Suprapubic skin (tissue), 4 donors: Measurements from ENCODE around the gene JAK1. TPM values are rescaled to one million over a fixed set of nuclear protein-coding genes. Genes with fewer than 3 reads are reported as not detected.

Experiments used
- DNase-seq, 2 donors: peaks; one replicate each; pipeline ENCODE4 v3.0.0-alpha.2; 2019; ENCODE audit warnings: low spot score in 2 of 2
- H3K27ac ChIP-seq: fragments of 200-600 bp; sonication (generic); one replicate; pipeline ENCODE4 v1.5.1; 2019
- H3K27me3 ChIP-seq: fragments of 200-600 bp; sonication (generic); one replicate; pipeline ENCODE4 v1.5.1; 2019
- H3K36me3 ChIP-seq: fragments of 200-600 bp; sonication (generic); one replicate; pipeline ENCODE4 v1.5.1; 2019
- H3K4me1 ChIP-seq: fragments of 200-600 bp; sonication (generic); one replicate; pipeline ENCODE4 v1.5.1; 2019
- H3K4me3 ChIP-seq: fragments of 200-600 bp; sonication (generic); one replicate; pipeline ENCODE4 v1.5.1; 2019; ENCODE audit warnings: mild to moderate bottlenecking
- H3K9me3 ChIP-seq: fragments of 200-600 bp; sonication (generic); one replicate; pipeline ENCODE4 v1.5.1; 2019
- CTCF ChIP-seq, 2 donors: fragments of 200-600 bp in 1 of 2; fragments of 450-650 bp in 1 of 2; sonication (generic) in 1 of 2; IDR thresholded peaks; one replicate each; pipeline ENCODE4 v1.5.1; 2016 to 2019; ENCODE audit warnings: antibody characterized with exemption in 2 of 2, mild to moderate bottlenecking in 1 of 2, moderate library complexity in 1 of 2
- EP300 ChIP-seq: sonication (generic); formaldehyde crosslinking; IDR thresholded peaks from one replicate; pipeline ENCODE4 v1.6.1; 2017; ENCODE audit warnings: antibody characterized with exemption
- POLR2A ChIP-seq, 2 donors: fragments of 450-650 bp; IDR thresholded peaks; one replicate each; pipeline ENCODE4 v1.6.1; 2017; ENCODE audit warnings: antibody characterized with exemption in 2 of 2, mild to moderate bottlenecking in 2 of 2, moderate library complexity in 2 of 2
- POLR2AphosphoS5 ChIP-seq, 3 donors: sonication (generic); formaldehyde crosslinking; IDR thresholded peaks; one replicate each; pipeline ENCODE4 v1.6.1; 2017; ENCODE audit warnings: antibody characterized with exemption in 3 of 3
- WGBS: methylation state at CpG from one replicate; pipeline ENCODE4 v1.1.5; 2018; 5-methylcytosine and 5-hydroxymethylcytosine counted together
- total RNA-seq, 4 donors: library from RNA; depleted of rRNA; stranded (reverse); fragments of >200 nt; gene quantifications; one replicate each; pipeline ENCODE4 v1.1.0, GENCODE V29; 2016

JAK1 gene
- total RNA-seq, 4 donors from 2014 or later: 99.0 to 169 (median 127) TPM

GRCh38 chr1:64810001-64810400, 156.3 kb downstream of the JAK1 start:
- 83% methylated on average over 1 of the region's 1 CpG for WGBS
- Histone ChIP-seq H3K27me3 (no peaks in the 10 kb centered on the region), H3K4me3 (no peak overlapping the region), H3K4me1 (no peaks in the 10 kb centered on the region), H3K27ac (no peak overlapping the region), H3K36me3 (no peaks in the 10 kb centered on the region), H3K9me3 (no peaks in the 10 kb centered on the region)
- DNase-seq: no peak
- TF ChIP-seq POLR2A (IDR thresholded peaks at IDR 0.05): no peak

- DNase-seq: no peak
- no peak overlapping the region for H3K27ac ChIP-seq
- no peaks in the 10 kb centered on the region for H3K9me3 ChIP-seq
- no peaks in the 10 kb centered on the region for H3K27me3 ChIP-seq
- no peaks in the 10 kb centered on the region for H3K4me1 ChIP-seq
- no peak overlapping the region for H3K4me3 ChIP-seq
- TF ChIP-seq POLR2AphosphoS5 (IDR thresholded peaks at IDR 0.05) (no peak), CTCF (IDR thresholded peaks at IDR 0.05) (no peak), EP300 (no peak), POLR2A (IDR thresholded peaks at IDR 0.05) (no peak)
- H3K36me3 ChIP-seq: no peaks in the 10 kb centered on the region
Observed at GRCh38 chr1:64809309-64809708, 157.0 kb downstream of the JAK1 start.

GRCh38 chr1:64801851-64802523, 164.4 kb downstream of the JAK1 start:
- no peak overlapping the region for H3K4me3 ChIP-seq
- TF ChIP-seq POLR2A (IDR thresholded peaks at IDR 0.05) (no peak), CTCF (IDR thresholded peaks at IDR 0.05) (no peak), POLR2AphosphoS5 (IDR thresholded peaks at IDR 0.05) (no peak), EP300 (no peak)
- no peaks in the 10 kb centered on the region for H3K27me3 ChIP-seq
- DNase-seq: no peak
- H3K4me1 ChIP-seq: no peaks in the 10 kb centered on the region
- WGBS: 95% methylated on average over 6 of the region's 6 CpGs
- H3K27ac ChIP-seq: no peak overlapping the region
- H3K9me3 ChIP-seq: no peaks in the 10 kb centered on the region
- no peaks in the 10 kb centered on the region for H3K36me3 ChIP-seq

GRCh38 chr1:64798872-64799271, 167.5 kb downstream of the JAK1 start:
- H3K9me3 ChIP-seq: no peaks in the 10 kb centered on the region
- H3K4me1 ChIP-seq: no peaks in the 10 kb centered on the region
- H3K36me3 ChIP-seq: no peaks in the 10 kb centered on the region
- TF ChIP-seq CTCF (IDR thresholded peaks at IDR 0.05) (no peak), EP300 (no peak), POLR2AphosphoS5 (IDR thresholded peaks at IDR 0.05) (no peak), POLR2A (IDR thresholded peaks at IDR 0.05) (no peak)
- H3K4me3 ChIP-seq: no peak overlapping the region
- no peak for DNase-seq
- no peak overlapping the region for H3K27ac ChIP-seq
- no peaks in the 10 kb centered on the region for H3K27me3 ChIP-seq

GRCh38 chr1:64790832-64791487, 175.4 kb downstream of the JAK1 start:
- Histone ChIP-seq H3K27me3 (no peaks in the 10 kb centered on the region), H3K4me1 (no peaks in the 10 kb centered on the region), H3K4me3 (no peak overlapping the region), H3K27ac (no peak overlapping the region), H3K36me3 (peaks cover 15% of the 10 kb centered on the region), H3K9me3 (no peaks in the 10 kb centered on the region)
- TF ChIP-seq POLR2A (IDR thresholded peaks at IDR 0.05) (no peak), EP300 (no peak), CTCF (IDR thresholded peaks at IDR 0.05) (no peak), POLR2AphosphoS5 (IDR thresholded peaks at IDR 0.05) (no peak)
- DNase-seq: no peak
- 90% methylated on average over 2 of the region's 2 CpGs for whole genome bisulfite sequencing

Other genes starting within 250 kb of the JAK1 start
- 10 to 100 TPM in 3 of 4 donors, 1 to 10 TPM in 1; 7.9 to 15.7 (median 13.6) TPM for gene RAVER2, start 221.5 kb downstream of the JAK1 start, total RNA-seq
- 10 to 100 TPM; 35.7 to 62.5 (median 54.8) TPM for gene AK4, start 181.7 kb upstream of the JAK1 start, total RNA-seq